ENCODE measurements around the gene LRRIQ4.

Gene LRRIQ4

GRCh38 chr3:169792359-169792758 is 20.3 kb upstream of the LRRIQ4 start:
- peaks cover 58% of the 10 kb centered on the region for H3K36me3 ChIP-seq (ENCODE audit: control insufficient read depth, low read length)
- no peak overlapping the region for H3K27ac ChIP-seq (ENCODE audit: low read depth, low read length)
- no peaks in the 10 kb centered on the region for H3K79me2 ChIP-seq (ENCODE audit: control insufficient read depth, low read length)

DNA sequence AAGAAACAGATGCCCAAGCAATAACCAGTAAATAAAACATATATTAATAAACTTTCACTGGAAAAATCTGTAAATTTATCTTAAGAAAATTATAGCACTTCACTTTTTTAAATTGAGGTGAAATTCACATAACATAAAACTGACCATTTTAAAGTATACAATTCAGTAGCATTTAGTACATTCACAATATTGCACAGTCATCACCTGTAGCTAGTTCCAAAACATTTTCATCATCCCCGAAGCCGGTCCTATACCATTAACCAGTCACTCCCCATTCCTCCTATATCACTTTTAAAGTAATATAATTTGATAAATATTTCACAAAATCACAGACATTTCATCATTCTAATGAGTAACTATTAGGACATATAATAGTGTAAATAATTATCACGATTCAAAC is 8.0 kb upstream of the LRRIQ4 start:
- H3K36me3 ChIP-seq (ENCODE audit: control insufficient read depth, low read length), result peaks cover 19% of the 10 kb centered on the region; the same call in 1 of the 2 replicates
- H3K4me1 ChIP-seq (ENCODE audit: control insufficient read depth, low read length), result peaks cover 10% of the 10 kb centered on the region

More at GRCh38 chr3:169792359-169792758, 20.3 kb upstream of the LRRIQ4 start:
- Histone ChIP-seq H3K4me1 (ENCODE audit: control insufficient read depth, low read length) (0 out of 2 replicates have a peak, but pooled peaks cover 4% of the 10 kb centered on the region), H3K9me2 (replicated peaks; ENCODE audit: control insufficient read depth, low read length) (no peaks in the 10 kb centered on the region), H3K9me3 (ENCODE audit: control insufficient read depth, insufficient read depth, low read length) (no peaks in the 10 kb centered on the region), H3F3A (ENCODE audit: control insufficient read depth, insufficient read depth) (peaks cover 22% of the 10 kb centered on the region), H3K27me3 (ENCODE audit: control insufficient read depth, low read length) (no peaks in the 10 kb centered on the region), H3K4me2 (ENCODE audit: low read length) (no peak overlapping the region), H3K4me3 (ENCODE audit: low read length) (no peak overlapping the region), H4K20me1 (ENCODE audit: control insufficient read depth, insufficient read depth, low read depth, low read length) (no peaks in the 10 kb centered on the region)
- no peak for TF ChIP-seq CTCF (IDR thresholded peaks at IDR 0.05; ENCODE audit: low read depth, low read length, poor library complexity, severe bottlenecking)

GRCh38 chr3:169809230-169809795 is 3.4 kb upstream of the LRRIQ4 start:
- peaks cover 12% of the 10 kb centered on the region; the same call in 1 of the 2 replicates for H3F3A ChIP-seq (ENCODE audit: control insufficient read depth, insufficient read depth)
- peaks cover 22% of the 10 kb centered on the region for H3K79me2 ChIP-seq (ENCODE audit: control insufficient read depth, low read length)
- H3K4me3 ChIP-seq (ENCODE audit: low read length), result no peak overlapping the region
- no peaks in the 10 kb centered on the region for H3K9me2 ChIP-seq (replicated peaks; ENCODE audit: control insufficient read depth, low read length)
- no peaks in the 10 kb centered on the region for H4K20me1 ChIP-seq (ENCODE audit: control insufficient read depth, insufficient read depth, low read depth, low read length)
- H3K4me2 ChIP-seq (ENCODE audit: low read length), result peak overlapping the region; percentile 15
- no peak overlapping the region for H3K27ac ChIP-seq (ENCODE audit: low read depth, low read length)
- no peaks in the 10 kb centered on the region for H3K9me3 ChIP-seq (ENCODE audit: control insufficient read depth, insufficient read depth, low read length)
- TF ChIP-seq EZH2phosphoT487 (IDR thresholded peaks at IDR 0.05; ENCODE audit: borderline replicate concordance, low read length) (no peak), CTCF (IDR thresholded peaks at IDR 0.05; ENCODE audit: low read depth, low read length, poor library complexity, severe bottlenecking) (no peak)
- H3K27me3 ChIP-seq (ENCODE audit: control insufficient read depth, low read length), result no peaks in the 10 kb centered on the region
- H3K36me3 ChIP-seq (ENCODE audit: control insufficient read depth, low read length), result peaks cover 10% of the 10 kb centered on the region
- peaks cover 43% of the 10 kb centered on the region for H3K4me1 ChIP-seq (ENCODE audit: control insufficient read depth, low read length)

More for the DNA sequence above, 8.0 kb upstream of the LRRIQ4 start:
- peaks cover 3% of the 10 kb centered on the region; the same call in 1 of the 2 replicates for H3K79me2 ChIP-seq (ENCODE audit: control insufficient read depth, low read length)
- no peak for TF ChIP-seq EZH2phosphoT487 (IDR thresholded peaks at IDR 0.05; ENCODE audit: borderline replicate concordance, low read length)
- TF ChIP-seq CTCF (IDR thresholded peaks at IDR 0.05; ENCODE audit: low read depth, low read length, poor library complexity, severe bottlenecking), result no peak
- H3K9me3 ChIP-seq (ENCODE audit: control insufficient read depth, insufficient read depth, low read length), result no peaks in the 10 kb centered on the region
- H3K4me3 ChIP-seq (ENCODE audit: low read length), result no peak overlapping the region
- no peak overlapping the region for H3K27ac ChIP-seq (ENCODE audit: low read depth, low read length)
- H3K9me2 ChIP-seq (replicated peaks; ENCODE audit: control insufficient read depth, low read length), result no peaks in the 10 kb centered on the region
- no peak overlapping the region for H3K4me2 ChIP-seq (ENCODE audit: low read length)
- no peaks in the 10 kb centered on the region for H3K27me3 ChIP-seq (ENCODE audit: control insufficient read depth, low read length)
- H4K20me1 ChIP-seq (ENCODE audit: control insufficient read depth, insufficient read depth, low read depth, low read length), result no peaks in the 10 kb centered on the region
- peaks cover 11% of the 10 kb centered on the region; the same call in 1 of the 2 replicates for H3F3A ChIP-seq (ENCODE audit: control insufficient read depth, insufficient read depth)

All from DOHH2 (cell line).